Esophagus muscularis mucosa (tissue), 4 donors: ENCODE data around the gene CEACAM16. TPM values are rescaled to one million over a fixed set of nuclear protein-coding genes. Genes with fewer than 3 reads are reported as not detected.

Source experiments
- DNase-seq: peaks from one replicate; pipeline ENCODE4 v3.0.0-alpha.2; 2017; ENCODE audit errors: extremely low spot score
- H3K27ac ChIP-seq, 4 donors: fragments of 200-600 bp; sonication (generic); replicated peaks in 1 of 4; 1 replicate in 3 of 4; 2 replicates in 1 of 4; pipeline ENCODE4 v1.5.1; 2016 to 2019; ENCODE audit warnings: mild to moderate bottlenecking in 1 of 4
- H3K27me3 ChIP-seq, 4 donors: fragments of 200-600 bp; sonication (generic); one replicate each; pipeline versions ENCODE4 v1.5.1 to v1.6.0; 2016 to 2019
- H3K36me3 ChIP-seq, 4 donors: fragments of 200-600 bp; sonication (generic); one replicate each; pipeline ENCODE4 v1.5.1; 2016 to 2019
- H3K4me1 ChIP-seq, 4 donors: fragments of 200-600 bp; sonication (generic); one replicate each; pipeline ENCODE4 v1.5.1; 2016 to 2019
- H3K4me3 ChIP-seq, 4 donors: fragments of 200-600 bp; sonication (generic); 1 replicate in 2 of 4; 2 replicates in 2 of 4; pipeline ENCODE4 v1.5.1; 2016 to 2019; ENCODE audit warnings: mild to moderate bottlenecking in 4 of 4, moderate library complexity in 1 of 4
- H3K9me3 ChIP-seq, 4 donors: fragments of 200-600 bp; sonication (generic); 1 replicate in 3 of 4; 2 replicates in 1 of 4; pipeline ENCODE4 v1.5.1; 2016 to 2019
- CTCF ChIP-seq, 3 experiments: fragments of 200-600 bp in 2 of 3; fragments of 450-650 bp in 1 of 3; sonication (generic) in 2 of 3; IDR thresholded peaks; one replicate each; pipeline ENCODE4 v1.5.1; 2017 to 2019; ENCODE audit warnings: antibody characterized with exemption in 3 of 3, mild to moderate bottlenecking in 2 of 3, moderate library complexity in 1 of 3
- EP300 ChIP-seq: sonication (generic); formaldehyde crosslinking; IDR thresholded peaks from one replicate; pipeline ENCODE4 v1.6.1; 2017; ENCODE audit warnings: antibody characterized with exemption
- POLR2A ChIP-seq: fragments of 450-650 bp; IDR thresholded peaks from one replicate; pipeline ENCODE4 v1.6.1; 2017; ENCODE audit warnings: antibody characterized with exemption, moderate library complexity, mild to moderate bottlenecking, low read depth
- POLR2AphosphoS5 ChIP-seq, 2 donors: sonication (generic); formaldehyde crosslinking; IDR thresholded peaks; one replicate each; pipeline ENCODE4 v1.6.1; 2017; ENCODE audit warnings: antibody characterized with exemption in 2 of 2
- WGBS: methylation state at CpG from one replicate; pipeline ENCODE4 v1.1.5; 2018; 5-methylcytosine and 5-hydroxymethylcytosine counted together
- intact Hi-C: fragments of 100-400 bp; cut with DNase I; formaldehyde crosslinking; loops from one replicate; pipeline ENCODE4 v1.15.1; 2023
- total RNA-seq, 4 donors: library from RNA; depleted of rRNA; stranded (reverse); fragments of >200 nt; gene quantifications; one replicate each; pipeline versions ENCODE4 v1.1.0 to v1.2.1, GENCODE V29; 2016

Gene CEACAM16
- total RNA-seq, 4 donors from 2014 or later = not detected

- Histone ChIP-seq H3K4me3 (no peak overlapping the region), H3K4me1 (no peaks in the 10 kb centered on the region), H3K27ac (no peak overlapping the region), H3K27me3 (no peaks in the 10 kb centered on the region), H3K36me3 (peaks cover 0 to 26% (median 12%) of the 10 kb centered on the region in 4 donors), H3K9me3 (no peaks in the 10 kb centered on the region)
- TF ChIP-seq EP300 (no peak), CTCF (IDR thresholded peaks at IDR 0.05) (no peak), POLR2AphosphoS5 (IDR thresholded peaks at IDR 0.05) (no peak), POLR2A (no peak)
- intact Hi-C loops = no loop called here
- 96% methylated on average over 4 of the region's 4 CpGs for WGBS
- no peak for DNase-seq
These were observed 25.4 kb upstream of the CEACAM16 start for GRCh38 chr19:44673510-44673909.

GRCh38 chr19:44675521-44675920, 23.4 kb upstream of the CEACAM16 start:
- DNase-seq = no peak
- Histone ChIP-seq H3K9me3 (no peaks in the 10 kb centered on the region), H3K27ac (no peak overlapping the region), H3K4me1 (no peaks in the 10 kb centered on the region), H3K27me3 (no peaks in the 10 kb centered on the region), H3K4me3 (no peak overlapping the region), H3K36me3 (peaks cover 4 to 45% (median 23%) of the 10 kb centered on the region in 4 donors)
- intact Hi-C loops = no loop called here
- no peak for TF ChIP-seq EP300
- no peak for TF ChIP-seq CTCF (IDR thresholded peaks at IDR 0.05)
- no peak for TF ChIP-seq POLR2A
- TF ChIP-seq POLR2AphosphoS5 (IDR thresholded peaks at IDR 0.05) = no peak
- WGBS = 94% methylated on average over 6 of the region's 6 CpGs

- no peak overlapping the region for H3K4me3 ChIP-seq
- H3K36me3 ChIP-seq = peaks cover 7 to 56% (median 34%) of the 10 kb centered on the region in 4 donors
- TF ChIP-seq EP300 = no peak
- no peak for TF ChIP-seq POLR2A
- no peak for TF ChIP-seq CTCF (IDR thresholded peaks at IDR 0.05)
- TF ChIP-seq POLR2AphosphoS5 (IDR thresholded peaks at IDR 0.05) = no peak
- H3K27ac ChIP-seq = no peak overlapping the region
- no peaks in the 10 kb centered on the region for H3K27me3 ChIP-seq
- H3K9me3 ChIP-seq = no peaks in the 10 kb centered on the region
- no peak for DNase-seq
- H3K4me1 ChIP-seq = no peaks in the 10 kb centered on the region
- intact Hi-C loops = no loop called here
- 63% methylated on average over 8 of the region's 8 CpGs for WGBS
These were observed 21.7 kb upstream of the CEACAM16 start for GRCh38 chr19:44677019-44677811.

- Histone ChIP-seq H3K4me3 (no peak overlapping the region), H3K36me3 (peaks cover 7 to 65% (median 42%) of the 10 kb centered on the region in 4 donors), H3K27me3 (no peaks in the 10 kb centered on the region), H3K4me1 (peaks cover 3 to 11% (median 7%) of the 10 kb centered on the region in 4 donors), H3K27ac (no peak overlapping the region), H3K9me3 (no peaks in the 10 kb centered on the region)
- TF ChIP-seq EP300 (no peak), POLR2AphosphoS5 (IDR thresholded peaks at IDR 0.05) (no peak), POLR2A (no peak), CTCF (IDR thresholded peaks at IDR 0.05) (no peak)
- intact Hi-C loops = no loop called here
- DNase-seq = no peak
These were observed 18.4 kb upstream of the CEACAM16 start for GRCh38 chr19:44680536-44680935.
